HG03095 (cell line): ENCODE results near the gene GRIN3B.

Experiments
- ATAC-seq: cut with Tn5 transposase; IDR thresholded peaks from one replicate; pipeline ENCODE4 v1.9.1; 2021; ENCODE audit warnings: moderate library complexity; ENCODE audit not compliant: unreplicated experiment

GRIN3B gene

DNA sequence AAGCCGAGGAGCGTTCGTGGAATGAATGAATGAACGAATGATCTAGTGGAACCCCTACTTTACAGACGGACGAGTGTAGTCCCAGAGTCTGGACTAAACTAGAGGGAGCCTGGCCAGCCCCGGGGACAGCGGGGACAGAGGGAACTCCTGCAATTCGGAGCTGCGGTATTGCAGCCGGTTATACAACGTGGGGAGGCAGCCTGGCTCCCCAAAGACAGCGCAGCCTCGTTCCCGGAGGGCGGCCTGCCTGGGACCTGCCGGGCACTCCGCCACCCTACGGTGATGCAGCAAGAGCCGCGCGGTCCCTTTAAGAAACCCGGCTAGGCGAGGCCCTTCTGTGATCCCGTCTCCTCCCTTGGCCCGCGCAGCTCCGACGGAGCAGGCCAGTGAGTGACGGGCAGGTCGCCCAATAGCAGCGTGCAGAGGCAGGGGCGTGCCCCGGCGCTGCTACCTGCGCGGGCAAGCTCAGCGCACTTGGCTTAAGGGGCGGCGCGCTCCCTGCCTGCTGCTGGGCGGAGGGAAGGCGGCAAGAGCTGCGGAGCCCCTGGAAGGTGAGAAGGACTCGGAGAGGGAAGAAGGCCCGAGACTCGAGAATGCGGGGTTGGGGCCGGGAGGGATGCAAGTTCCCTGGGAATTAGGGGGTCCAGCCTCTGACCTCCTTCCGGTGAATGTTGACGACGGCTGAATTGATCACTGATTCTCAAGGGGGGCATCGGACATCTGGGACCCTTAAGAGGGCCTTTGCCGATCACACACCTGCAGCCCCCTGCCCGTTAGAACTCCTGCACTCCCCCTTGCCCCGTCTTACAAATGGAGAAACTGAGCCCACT lies 39.6 kb downstream of the GRIN3B start, which contains the start of gene ABCA7:
ABCA7 (plus strand) TSS at position 462 of the 830 bp plus-strand sequence. CDS start 1,255 bp downstream, outside the sequence.
- ATAC-seq, result peak; percentile 67

DNA sequence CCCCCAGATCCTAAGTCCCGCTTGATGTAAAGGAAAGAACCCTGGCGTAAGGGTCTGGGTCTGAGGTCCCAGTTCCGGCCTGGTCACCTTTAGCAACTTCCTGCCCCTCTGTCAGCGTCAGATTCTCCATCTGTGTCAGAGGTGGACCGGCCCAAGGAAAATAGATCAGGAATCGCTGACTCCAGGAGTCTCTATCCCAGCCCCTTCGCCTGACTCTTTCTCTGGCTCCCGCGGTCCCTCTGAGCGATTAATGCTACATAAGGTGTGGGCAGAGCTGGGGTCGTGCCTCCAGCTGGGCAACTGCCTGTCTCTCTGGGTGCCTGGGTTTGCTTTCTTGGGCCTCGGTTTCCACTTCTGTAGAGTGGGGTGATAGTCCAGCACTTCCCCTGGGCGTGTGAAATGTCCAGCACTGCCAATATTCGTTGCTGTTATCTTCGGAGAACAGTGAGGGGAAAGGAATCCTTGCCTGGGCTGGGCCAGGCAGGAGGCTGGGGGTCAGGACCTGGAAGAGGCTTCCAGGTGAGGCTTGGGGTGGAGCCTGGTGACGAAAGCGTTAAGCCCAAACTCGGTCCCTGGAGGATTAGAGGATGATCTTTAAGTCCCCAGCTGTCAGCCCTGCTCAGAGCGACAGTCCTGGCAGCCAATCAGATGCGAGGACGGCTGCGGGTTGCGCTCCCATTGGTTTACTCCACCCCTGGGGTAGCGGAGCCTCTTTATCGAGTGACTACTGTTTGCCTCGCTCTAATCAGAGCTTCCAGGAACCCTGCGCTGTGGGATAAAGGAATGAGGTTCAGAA lies 40.5 kb downstream of the GRIN3B start:
- ATAC-seq, result no peak

DNA sequence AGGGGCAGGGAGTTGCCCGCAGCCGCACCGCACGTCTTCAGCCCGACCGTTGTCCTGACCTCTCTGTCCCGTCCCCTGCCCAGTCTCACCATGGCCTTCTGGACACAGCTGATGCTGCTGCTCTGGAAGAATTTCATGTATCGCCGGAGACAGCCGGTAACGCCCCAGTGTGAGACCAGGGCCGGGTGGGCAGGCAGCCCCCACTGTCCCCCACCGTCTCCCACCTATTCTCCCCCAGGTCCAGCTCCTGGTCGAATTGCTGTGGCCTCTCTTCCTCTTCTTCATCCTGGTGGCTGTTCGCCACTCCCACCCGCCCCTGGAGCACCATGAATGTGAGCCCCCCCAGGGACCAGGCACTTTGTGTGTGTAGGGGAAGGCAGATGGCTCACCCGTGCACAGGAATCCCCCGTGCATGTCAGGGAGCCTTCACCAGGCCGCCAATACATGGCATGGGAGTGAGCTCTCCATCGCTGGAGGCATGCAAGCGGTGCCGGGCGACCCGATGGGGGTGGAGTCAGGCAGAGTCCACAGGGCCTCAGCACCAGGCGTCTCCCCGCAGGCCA lies 41.1 kb downstream of the GRIN3B start:
- ATAC-seq, result no peak

DNA sequence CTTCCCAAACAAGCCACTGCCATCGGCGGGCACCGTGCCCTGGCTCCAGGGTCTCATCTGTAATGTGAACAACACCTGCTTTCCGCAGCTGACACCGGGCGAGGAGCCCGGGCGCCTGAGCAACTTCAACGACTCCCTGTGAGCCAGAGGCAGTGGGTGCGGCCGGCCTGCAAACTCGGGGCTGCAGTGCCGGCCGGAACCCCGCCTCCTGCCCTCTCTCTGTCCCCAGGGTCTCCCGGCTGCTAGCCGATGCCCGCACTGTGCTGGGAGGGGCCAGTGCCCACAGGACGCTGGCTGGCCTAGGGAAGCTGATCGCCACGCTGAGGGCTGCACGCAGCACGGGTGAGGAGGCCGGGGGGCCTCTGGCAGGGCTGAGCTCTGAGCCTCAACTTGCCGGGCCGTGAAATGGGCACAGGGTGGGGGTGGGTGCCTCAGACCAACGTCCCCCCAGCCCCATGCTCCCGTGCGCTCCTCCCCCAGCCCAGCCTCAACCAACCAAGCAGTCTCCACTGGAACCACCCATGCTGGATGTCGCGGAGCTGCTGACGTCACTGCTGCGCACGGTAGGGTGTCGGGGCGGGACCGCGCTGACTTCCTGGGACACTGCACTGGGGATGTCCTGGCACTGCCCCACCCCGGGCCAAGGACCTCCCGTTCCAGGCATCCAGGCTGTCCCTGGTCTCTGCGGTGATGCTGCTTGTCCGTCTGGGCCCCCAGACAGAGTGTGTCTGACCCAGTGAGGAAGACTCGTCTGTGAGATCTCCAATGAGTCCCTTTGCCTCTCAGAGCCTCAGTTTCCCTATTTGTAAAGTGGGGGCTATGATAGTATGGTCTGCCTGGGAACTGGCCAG lies 41.8 kb downstream of the GRIN3B start:
- no peak for ATAC-seq

DNA sequence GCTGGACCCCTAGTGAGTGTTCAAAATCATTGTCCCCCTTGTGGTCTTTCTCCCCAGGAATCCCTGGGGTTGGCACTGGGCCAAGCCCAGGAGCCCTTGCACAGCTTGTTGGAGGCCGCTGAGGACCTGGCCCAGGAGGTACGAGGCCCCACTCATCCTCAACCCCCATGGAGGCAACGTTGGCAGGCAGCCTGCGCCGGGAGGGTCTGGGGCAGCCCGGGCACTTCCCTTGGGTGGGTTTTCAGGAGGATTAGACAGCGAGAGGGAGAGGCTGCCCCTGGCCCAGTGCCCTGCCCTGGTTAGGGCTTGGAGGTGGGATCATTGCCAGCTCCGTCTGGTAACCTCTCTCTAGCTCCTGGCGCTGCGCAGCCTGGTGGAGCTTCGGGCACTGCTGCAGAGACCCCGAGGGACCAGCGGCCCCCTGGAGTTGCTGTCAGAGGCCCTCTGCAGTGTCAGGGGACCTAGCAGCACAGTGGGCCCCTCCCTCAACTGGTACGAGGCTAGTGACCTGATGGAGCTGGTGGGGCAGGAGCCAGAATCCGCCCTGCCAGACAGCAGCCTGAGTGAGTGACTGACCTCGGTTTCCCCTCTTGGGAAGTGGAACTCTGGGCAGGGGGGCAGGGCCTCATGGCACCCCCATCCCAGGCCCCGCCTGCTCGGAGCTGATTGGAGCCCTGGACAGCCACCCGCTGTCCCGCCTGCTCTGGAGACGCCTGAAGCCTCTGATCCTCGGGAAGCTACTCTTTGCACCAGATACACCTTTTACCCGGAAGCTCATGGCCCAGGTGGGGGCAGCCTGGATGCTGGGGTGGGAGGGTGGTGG lies 42.7 kb downstream of the GRIN3B start:
- no peak for ATAC-seq

DNA sequence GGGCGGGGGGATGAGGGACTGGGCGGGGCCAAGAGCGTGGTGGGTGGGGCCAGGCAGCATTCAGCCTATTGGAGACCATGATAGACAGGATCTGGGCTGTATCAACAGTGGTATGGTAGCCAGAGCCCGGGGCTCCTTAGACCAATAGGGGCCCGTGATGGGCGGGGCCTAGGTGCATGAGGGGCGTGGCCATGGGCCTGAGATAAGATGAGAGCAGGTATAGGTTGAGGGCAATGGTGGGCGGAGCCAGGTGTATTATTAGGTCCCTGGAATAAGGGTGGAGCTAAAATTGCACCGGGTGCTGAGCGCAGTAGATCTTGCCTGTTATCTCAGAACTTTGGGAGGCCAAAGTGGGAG lies 45.0 kb downstream of the GRIN3B start:
- no peak for ATAC-seq

DNA sequence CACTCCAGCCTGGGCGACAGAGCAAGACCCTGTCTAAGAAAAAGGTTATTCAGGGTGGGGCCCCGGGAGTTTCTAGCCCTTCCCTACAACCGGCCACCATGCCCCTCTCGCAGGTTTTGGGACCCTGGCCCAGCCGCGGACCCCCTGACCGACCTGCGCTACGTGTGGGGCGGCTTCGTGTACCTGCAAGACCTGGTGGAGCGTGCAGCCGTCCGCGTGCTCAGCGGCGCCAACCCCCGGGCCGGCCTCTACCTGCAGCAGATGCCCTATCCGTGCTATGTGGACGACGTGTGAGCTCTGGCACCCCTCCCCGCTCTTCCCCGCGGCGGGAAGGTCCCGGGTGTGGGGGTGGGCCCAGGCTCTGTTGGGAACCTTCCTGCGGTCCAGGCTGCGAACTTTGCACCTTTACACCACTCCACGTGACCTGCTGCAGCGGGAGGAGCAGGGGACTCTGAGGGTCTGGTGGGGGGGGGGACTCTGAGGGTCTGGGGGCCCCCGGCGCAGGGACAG lies 46.0 kb downstream of the GRIN3B start:
- no peak for ATAC-seq

DNA sequence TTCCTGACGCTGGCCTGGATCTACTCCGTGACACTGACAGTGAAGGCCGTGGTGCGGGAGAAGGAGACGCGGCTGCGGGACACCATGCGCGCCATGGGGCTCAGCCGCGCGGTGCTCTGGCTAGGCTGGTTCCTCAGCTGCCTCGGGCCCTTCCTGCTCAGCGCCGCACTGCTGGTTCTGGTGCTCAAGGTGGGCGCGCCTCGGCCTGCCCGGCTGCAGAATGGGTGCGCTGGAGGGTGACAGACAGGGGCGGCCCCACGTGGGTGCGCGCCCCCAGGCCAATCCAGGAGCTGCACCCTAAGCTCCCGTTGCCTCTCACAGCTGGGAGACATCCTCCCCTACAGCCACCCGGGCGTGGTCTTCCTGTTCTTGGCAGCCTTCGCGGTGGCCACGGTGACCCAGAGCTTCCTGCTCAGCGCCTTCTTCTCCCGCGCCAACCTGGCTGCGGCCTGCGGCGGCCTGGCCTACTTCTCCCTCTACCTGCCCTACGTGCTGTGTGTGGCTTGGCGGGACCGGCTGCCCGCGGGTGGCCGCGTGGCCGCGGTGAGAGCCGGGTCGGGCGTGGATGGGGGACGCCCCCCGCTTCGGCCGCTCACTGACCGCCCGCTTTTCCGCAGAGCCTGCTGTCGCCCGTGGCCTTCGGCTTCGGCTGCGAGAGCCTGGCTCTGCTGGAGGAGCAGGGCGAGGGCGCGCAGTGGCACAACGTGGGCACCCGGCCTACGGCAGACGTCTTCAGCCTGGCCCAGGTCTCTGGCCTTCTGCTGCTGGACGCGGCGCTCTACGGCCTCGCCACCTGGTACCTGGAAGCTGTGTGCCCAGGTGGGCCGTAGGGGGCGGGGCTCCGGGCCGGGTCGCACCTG lies 46.8 kb downstream of the GRIN3B start:
- no peak for ATAC-seq

DNA sequence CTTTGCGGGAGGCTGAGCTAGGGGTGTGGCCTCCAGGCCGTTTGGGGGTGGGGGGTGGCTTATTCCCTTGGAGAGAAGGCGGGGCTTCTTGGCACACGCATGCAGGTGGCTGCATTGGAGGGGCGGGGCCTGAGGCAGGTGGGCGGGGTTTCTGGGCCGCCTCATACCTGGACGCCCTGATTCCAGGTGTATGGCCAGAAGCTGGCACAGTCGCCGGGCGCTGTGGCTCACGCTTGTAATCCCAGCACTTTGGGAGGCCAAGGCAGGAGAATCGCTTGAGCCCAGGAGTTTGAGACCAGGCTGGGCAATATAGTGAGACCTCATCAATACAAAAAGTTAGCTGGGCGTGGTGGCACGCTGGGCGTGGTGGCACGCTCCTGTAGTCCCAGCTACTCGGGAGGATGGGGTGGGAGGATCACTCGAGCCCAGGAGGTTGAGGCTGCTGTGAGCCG lies 47.5 kb downstream of the GRIN3B start:
- no peak for ATAC-seq

DNA sequence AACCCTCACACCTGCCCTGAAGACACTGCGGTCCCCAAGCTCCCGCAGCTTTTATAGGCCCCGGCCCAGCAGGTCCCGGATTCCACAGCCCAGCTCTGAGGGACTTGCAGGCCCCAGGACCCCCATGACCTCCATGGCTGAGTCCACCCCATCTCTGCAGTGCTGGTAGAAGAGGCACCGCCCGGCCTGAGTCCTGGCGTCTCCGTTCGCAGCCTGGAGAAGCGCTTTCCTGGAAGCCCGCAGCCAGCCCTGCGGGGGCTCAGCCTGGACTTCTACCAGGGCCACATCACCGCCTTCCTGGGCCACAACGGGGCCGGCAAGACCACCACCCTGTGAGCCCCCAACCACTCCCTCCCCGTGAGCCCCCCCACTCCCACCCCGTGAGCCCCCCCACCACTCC lies 48.9 kb downstream of the GRIN3B start:
- no peak for ATAC-seq

DNA sequence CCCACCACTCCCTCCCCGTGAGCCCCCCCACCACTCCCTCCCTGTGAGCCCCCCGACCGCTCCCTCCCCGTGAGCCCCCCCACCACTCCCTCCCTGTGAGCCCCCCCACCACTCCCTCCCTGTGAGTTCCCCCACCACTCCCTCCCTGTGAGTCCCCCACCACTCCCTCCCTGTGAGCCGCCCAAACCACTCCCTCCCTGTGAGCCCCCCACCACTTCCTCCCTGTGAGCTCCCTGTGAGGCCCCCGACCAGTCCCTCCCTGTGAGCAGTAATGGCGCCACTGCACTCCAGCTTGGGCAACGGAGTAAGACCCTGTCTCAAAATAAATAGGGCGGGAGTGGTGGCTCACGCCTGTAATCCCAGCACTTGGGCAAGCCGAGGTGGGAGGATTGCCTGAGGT lies 49.6 kb downstream of the GRIN3B start:
- ATAC-seq, result no peak

DNA sequence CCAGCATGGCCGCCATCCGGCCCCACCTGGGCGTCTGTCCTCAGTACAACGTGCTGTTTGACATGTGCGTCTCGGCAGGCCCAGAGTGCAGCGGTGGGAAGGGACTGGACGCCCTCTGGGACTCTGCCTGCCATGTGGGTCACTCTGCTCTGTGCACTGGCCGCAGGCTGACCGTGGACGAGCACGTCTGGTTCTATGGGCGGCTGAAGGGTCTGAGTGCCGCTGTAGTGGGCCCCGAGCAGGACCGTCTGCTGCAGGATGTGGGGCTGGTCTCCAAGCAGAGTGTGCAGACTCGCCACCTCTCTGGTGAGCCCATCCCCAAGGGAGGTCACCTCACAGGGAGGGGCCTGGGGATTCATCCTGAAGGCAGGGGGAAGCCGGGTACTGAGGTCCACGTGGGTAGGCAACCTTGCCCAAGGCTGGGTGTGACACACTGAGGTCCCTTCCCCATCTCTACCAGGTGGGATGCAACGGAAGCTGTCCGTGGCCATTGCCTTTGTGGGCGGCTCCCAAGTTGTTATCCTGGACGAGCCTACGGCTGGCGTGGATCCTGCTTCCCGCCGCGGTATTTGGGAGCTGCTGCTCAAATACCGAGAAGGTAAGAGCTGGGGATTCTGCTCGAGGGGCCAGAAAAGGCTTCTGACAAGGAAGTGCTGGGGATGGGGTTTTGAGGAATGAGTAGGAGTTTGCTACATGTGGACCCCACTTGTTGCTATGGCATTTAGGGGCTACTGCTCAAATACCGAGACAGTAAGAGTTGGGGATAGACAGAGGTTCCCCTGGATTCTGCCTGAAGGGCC lies 51.0 kb downstream of the GRIN3B start:
- ATAC-seq, result no peak

DNA sequence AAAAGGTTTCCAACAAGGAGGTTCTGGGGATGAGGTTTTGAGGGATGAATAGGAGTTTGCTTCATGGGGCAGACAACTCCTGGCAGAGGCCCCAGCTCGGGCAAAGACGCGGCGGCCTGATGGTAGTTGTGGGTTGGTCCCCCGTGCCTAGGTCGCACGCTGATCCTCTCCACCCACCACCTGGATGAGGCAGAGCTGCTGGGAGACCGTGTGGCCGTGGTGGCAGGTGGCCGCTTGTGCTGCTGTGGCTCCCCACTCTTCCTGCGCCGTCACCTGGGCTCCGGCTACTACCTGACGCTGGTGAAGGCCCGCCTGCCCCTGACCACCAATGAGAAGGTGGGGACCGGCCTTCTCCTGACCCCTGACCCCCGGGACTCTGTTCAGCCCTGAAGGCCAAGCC lies 51.6 kb downstream of the GRIN3B start:
- ATAC-seq, result no peak

DNA sequence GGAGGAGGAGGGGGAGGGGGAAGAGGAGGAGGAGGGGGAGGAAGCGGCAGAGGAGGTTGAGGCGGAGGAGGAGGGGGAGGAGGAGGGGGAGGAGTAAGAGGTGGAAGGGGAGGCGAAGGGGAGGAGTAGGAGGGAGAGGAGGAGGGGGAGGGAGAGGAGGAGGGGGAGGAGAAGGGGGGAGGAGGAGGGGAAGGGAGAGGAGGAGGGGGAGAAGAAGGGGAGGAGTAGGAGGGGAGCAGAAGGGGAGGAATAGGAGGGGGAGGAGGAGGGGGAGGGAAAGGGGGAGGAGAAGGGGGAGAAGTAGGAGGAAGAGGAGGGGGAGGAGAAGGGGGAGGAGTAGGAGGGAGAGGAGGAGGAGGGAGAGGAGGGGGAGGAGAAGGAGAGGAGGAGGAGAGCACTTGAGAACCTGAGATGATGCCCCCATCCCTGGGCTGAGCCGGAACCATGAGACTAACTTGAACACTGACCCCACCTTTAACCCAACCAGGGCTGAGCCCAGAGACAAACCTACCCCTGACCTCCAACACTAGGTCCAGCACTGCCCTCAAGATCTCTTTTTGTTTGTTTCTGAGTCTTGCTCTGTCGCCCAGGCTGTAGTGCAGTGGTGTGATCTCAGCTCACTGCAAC lies 52.2 kb downstream of the GRIN3B start:
- no peak for ATAC-seq

DNA sequence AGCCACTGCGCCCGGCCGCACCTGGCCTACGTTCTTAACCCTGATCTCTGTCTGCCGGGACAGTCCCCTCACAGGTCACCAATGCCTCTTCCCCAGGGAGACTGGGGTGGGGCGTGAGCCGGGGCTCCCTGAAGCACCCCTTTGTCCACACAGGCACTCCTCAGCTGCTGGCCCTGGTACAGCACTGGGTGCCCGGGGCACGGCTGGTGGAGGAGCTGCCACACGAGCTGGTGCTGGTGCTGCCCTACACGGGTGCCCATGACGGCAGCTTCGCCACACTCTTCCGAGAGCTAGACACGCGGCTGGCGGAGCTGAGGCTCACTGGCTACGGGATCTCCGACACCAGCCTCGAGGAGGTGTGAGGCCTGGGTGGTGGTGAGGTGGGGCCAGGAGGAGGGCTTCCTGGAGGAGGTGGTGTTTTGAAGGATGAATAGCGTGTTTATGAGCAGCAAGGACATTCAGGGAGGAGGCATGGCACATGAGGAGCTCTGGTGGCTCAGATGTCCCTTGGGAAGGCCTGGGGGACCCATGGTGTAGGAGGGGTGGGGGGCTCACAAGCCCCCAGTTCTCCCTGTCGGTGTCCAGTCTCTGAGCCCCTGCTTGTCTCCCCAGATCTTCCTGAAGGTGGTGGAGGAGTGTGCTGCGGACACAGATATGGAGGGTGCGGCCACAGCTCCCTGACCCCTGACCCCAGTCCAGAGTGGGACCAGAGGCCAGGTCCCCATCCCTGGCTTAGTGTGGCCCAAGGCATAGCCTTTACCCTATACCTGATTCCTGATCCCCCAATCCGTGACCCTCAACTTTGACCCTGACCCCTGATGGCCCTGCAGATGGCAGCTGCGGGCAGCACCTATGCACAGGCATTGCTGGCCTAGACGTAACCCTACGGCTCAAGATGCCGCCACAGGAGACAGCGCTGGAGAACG lies 53.2 kb downstream of the GRIN3B start:
- no peak for ATAC-seq
